GM21619 (cell line): ENCODE data around the gene TPPP2.
"Not testable (repeated sequence)": the region's sequence is repeated elsewhere in the genome, so short reads cannot be mapped to it uniquely, and the experiment has no call there.

Experiments used
- ATAC-seq: cut with Tn5 transposase; IDR thresholded peaks from one replicate; pipeline ENCODE4 v1.9.1; 2021; ENCODE audit not compliant: unreplicated experiment

TPPP2 gene

GRCh38 chr14:21029917-21030316 lies at the start of gene TPPP2:
TSS of gene TPPP2 (plus strand) at chr14:21030217. CDS start at chr14:21030582, 365 bp downstream.
- ATAC-seq, result no peak

GRCh38 chr14:20980906-20981305 lies 49.1 kb upstream of the TPPP2 start:
- no peak for ATAC-seq

GRCh38 chr14:20982646-20983369 lies 47.2 kb upstream of the TPPP2 start:
- ATAC-seq, result no peak

- not testable (repeated sequence) for ATAC-seq
Observed at GRCh38 chr14:20985650-20986049, 44.4 kb upstream of the TPPP2 start.

GRCh38 chr14:20986811-20987210 lies 43.2 kb upstream of the TPPP2 start:
- ATAC-seq, result no peak

GRCh38 chr14:20988717-20989470 lies 41.1 kb upstream of the TPPP2 start:
- ATAC-seq, result no peak

- no peak for ATAC-seq
Observed at GRCh38 chr14:20989471-20989786, 40.6 kb upstream of the TPPP2 start.

- ATAC-seq, result peak; percentile 94
Observed at GRCh38 chr14:20989787-20990600, 40.0 kb upstream of the TPPP2 start, which contains the start of gene METTL17. TSS of gene METTL17 (plus strand) at chr14:20989980. CDS start at chr14:20990003, 23 bp downstream.

- no peak for ATAC-seq
Observed at GRCh38 chr14:20996521-20996920, 33.5 kb upstream of the TPPP2 start.

GRCh38 chr14:20997115-20997514 lies 32.9 kb upstream of the TPPP2 start:
- no peak for ATAC-seq

GRCh38 chr14:20997564-20997963 lies 32.5 kb upstream of the TPPP2 start:
- ATAC-seq, result no peak

GRCh38 chr14:20998139-20998538 lies 31.9 kb upstream of the TPPP2 start:
- no peak for ATAC-seq

- no peak for ATAC-seq
Observed at GRCh38 chr14:20998674-20999366, 31.2 kb upstream of the TPPP2 start, which contains the start of gene SLC39A2. TSS of gene SLC39A2 (plus strand) at chr14:20999293. CDS start at chr14:20999447, 154 bp downstream.

- ATAC-seq, result no peak
Observed at GRCh38 chr14:20999591-20999990, 30.4 kb upstream of the TPPP2 start.

- no peak for ATAC-seq
Observed at GRCh38 chr14:21001218-21001617, 28.8 kb upstream of the TPPP2 start.

GRCh38 chr14:21003788-21004346 lies 26.1 kb upstream of the TPPP2 start:
- no peak for ATAC-seq

GRCh38 chr14:21009721-21010120 lies 20.3 kb upstream of the TPPP2 start:
- not testable (repeated sequence) for ATAC-seq

- no peak for ATAC-seq
Observed at GRCh38 chr14:21011136-21011535, 18.9 kb upstream of the TPPP2 start.

- ATAC-seq, result peak; percentile 50
Observed at GRCh38 chr14:21014761-21015190, 15.2 kb upstream of the TPPP2 start.

GRCh38 chr14:21015312-21015711 lies 14.7 kb upstream of the TPPP2 start:
- ATAC-seq, result no peak
